ENCODE results near the gene DLX2.

The DLX2 gene

DNA sequence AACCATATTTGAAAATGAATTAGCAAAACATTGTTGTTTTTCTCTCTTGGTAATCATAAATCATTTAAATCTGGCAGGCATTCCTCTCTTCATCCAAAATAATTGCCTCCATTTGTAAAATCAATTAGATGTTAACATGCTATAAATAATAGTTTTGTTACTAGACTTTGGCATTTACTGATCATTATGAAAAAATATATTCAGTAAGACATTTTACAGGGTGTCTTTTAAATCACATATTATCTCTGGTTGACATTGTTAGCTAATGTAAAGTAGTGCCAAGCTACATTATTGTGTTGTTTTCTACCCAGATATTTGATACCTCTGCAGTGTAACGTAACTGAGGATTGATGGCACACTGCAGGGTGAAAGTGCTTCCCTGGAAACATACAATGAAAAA, 49.2 kb downstream of the DLX2 start:
- no peak for DNase-seq (ENCODE audit: low read depth)

DNA sequence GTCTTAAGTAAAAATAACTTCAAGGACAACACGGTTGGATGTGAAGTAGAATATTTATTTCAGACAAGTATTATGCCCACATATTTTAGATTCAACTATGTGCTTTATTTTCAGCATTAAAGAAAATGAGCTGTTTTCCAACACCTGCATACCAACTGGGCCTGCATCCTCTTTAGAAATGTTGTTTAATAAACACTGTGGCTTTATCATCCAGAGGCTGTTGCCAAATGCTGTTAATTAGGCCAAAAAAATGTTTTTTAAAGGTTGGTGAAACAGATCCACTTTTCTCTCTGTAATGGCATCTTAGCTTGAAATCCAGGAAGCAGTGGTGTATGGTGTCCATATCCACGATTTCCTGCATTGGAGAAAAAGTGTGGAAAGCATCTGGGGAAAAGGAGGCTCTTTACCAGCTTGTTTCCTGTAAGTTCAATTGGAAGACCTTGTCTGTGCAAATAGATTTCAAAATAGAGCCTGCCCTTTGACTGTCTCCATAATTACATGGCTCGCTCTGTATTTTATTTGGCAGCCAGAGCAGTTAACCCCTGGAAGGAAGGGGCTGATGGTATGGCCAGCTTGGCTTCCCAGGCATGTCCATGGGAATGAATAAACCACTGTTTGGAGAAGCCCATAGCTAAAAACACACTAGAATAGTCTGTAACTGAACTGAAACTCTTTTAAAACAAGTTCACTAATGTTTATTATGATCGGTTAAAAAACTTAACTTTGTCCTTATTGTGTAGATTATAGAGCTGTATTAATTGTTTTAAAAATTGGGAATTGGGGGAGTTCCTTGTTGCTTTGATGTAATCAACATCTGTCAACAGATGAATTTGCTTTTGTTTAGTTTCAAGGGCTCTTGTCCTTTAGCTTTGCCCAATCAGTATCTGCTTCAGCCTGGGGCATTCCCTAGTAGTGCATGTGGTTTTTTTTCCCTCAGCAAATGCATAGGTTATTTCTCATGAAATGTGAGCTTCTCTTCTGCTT, 50.4 kb downstream of the DLX2 start:
- no peak for DNase-seq (ENCODE audit: low read depth)

DNA sequence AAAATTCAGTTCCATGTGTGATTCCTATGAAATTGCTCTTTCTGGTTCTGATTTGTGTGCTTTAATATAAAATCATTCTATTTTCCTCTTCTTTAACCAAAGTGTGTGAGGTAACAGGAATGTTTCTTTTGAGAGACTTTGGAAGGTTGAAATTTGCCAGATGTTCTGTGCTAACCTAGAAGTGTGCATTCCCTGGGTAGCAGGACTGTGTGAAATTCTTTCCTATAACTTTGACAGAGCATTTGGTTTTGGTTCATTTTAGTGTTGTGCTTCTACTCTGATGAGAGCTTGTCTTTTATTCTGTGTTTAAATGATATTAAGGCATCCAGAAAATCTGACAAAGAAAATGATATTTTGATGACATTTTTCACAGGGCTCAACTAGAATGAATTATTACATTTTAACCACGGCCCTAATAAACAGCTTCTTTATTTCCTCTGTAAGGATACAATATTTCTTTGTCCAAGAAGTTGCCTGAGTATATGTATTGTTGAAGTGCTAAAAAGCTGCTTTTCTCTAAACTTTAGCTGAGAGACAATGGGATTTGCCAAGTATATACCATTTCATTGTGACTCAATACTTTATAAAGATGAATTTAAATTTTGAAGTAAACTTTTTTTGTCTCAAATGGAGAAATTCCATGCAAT, 52.1 kb downstream of the DLX2 start:
- DNase-seq (ENCODE audit: low read depth): peak; percentile 39

DNA sequence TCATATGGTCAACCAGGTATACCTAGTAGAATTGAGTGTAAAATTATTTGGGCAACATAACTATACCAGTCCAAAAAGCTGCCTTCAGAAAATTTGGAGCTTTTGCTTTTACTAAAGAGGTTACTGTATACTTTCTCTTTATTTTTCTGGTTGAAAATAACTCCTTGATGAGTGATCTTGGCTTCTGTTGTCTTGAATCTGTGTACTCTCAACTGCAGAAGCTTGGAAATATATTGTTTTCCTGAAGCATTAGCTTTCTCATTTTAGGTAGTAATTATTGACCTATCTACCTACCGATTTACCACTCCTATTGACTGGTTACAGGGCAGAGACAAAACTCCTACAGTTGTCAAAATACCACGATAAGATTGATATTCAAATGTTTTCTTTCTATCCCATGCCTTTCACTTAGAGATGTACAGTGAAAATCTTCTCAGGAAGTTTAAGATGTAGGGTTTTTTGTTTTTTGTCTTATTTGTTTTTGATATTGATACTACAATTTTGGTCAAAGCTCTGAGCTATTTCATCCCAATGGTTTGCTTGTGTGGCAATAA, 53.1 kb downstream of the DLX2 start:
- DNase-seq (ENCODE audit: low read depth): no peak
